IMR-90 (cell line): Measurements from ENCODE around the gene MYOF. TPM values are rescaled to one million over a fixed set of nuclear protein-coding genes. Genes with fewer than 3 reads are reported as not detected.

Source experiments
- ATAC-seq: fragments of 200-7000 bp; cut with Tn5 transposase; 2 replicates; pipeline ENCODE4 v1.9.1; 2020; ENCODE audit warnings: low read depth, mild to moderate bottlenecking, moderate library complexity
- BruUV-seq: library from RNA; stranded (reverse); fragments of 400-500 nt; replicated peaks from 2 replicates; lab custom pipeline; 2021; lab: Mats Ljungman, UMichigan
- CTCF ChIA-PET: fragments of 300-600 bp; formaldehyde crosslinking; extraction: SDS; loops from one replicate; lab custom pipeline; 2021; ENCODE audit warnings: antibody characterized with exemption; lab: Yijun Ruan, JAX
- POLR2A ChIA-PET: fragments of 300-600 bp; sonication (Branson Sonifier 250); formaldehyde crosslinking; loops from one replicate; lab custom pipeline; 2022; ENCODE audit warnings: antibody characterized with exemption; ENCODE audit not compliant: unreplicated experiment; lab: Charles Lee
- DNase-seq: peaks from one replicate; pipeline ENCODE4 v3.0.0; 2013
- H2AFZ ChIP-seq: replicated peaks from 2 replicates; pipeline ENCODE3; 2013; ENCODE audit warnings: low read length, mild to moderate bottlenecking; ENCODE audit not compliant: poor library complexity
- H2AK5ac ChIP-seq: 2 replicates; pipeline ENCODE4 v1.6.1; 2013; ENCODE audit warnings: low read depth, low read length, inconsistent platforms
- H2AK9ac ChIP-seq: replicated peaks from 2 replicates; pipeline ENCODE3; 2013; ENCODE audit warnings: mild to moderate bottlenecking, low read depth, low read length, moderate library complexity; ENCODE audit not compliant: poor library complexity
- H2BK120ac ChIP-seq: 2 replicates; pipeline ENCODE4 v1.6.1; 2013; ENCODE audit warnings: low read depth, low read length, inconsistent platforms
- H2BK15ac ChIP-seq: 3 replicates; pipeline ENCODE4 v1.6.1; 2013; ENCODE audit warnings: low read depth, low read length, inconsistent platforms
- H2BK20ac ChIP-seq: 2 replicates; pipeline ENCODE4 v1.6.1; 2013; ENCODE audit warnings: low read depth, mild to moderate bottlenecking, inconsistent platforms, low read length, moderate library complexity
- H2BK5ac ChIP-seq: 2 replicates; pipeline ENCODE4 v1.6.1; 2013; ENCODE audit warnings: mild to moderate bottlenecking, low read depth, low read length, inconsistent platforms; ENCODE audit not compliant: poor library complexity, severe bottlenecking
- H3K14ac ChIP-seq: replicated peaks from 2 replicates; pipeline ENCODE4 v1.6.1; 2013; ENCODE audit warnings: low read depth, low read length, inconsistent platforms
- H3K18ac ChIP-seq: 2 replicates; pipeline ENCODE4 v1.6.1; 2013; ENCODE audit warnings: low read depth, low read length, control low read depth
- H3K23ac ChIP-seq: 2 replicates; pipeline ENCODE4 v1.6.1; 2013; ENCODE audit warnings: low read depth, low read length, inconsistent platforms
- H3K27ac ChIP-seq: 2 replicates; pipeline ENCODE4 v1.5.1; 2013; ENCODE audit warnings: mild to moderate bottlenecking, control low read depth, low read length; ENCODE audit not compliant: insufficient read depth
- H3K27me3 ChIP-seq: 2 replicates; pipeline ENCODE4 v1.6.1; 2013; ENCODE audit warnings: low read length; ENCODE audit not compliant: control insufficient read depth, insufficient read depth
- H3K36me3 ChIP-seq: 2 replicates; pipeline ENCODE4 v1.6.1; 2013; ENCODE audit warnings: low read length, mixed read lengths; ENCODE audit not compliant: control insufficient read depth, insufficient read depth
- H3K4ac ChIP-seq: 2 replicates; pipeline ENCODE4 v1.6.1; 2013; ENCODE audit warnings: low read depth, low read length, inconsistent platforms
- H3K4me1 ChIP-seq: 2 replicates; pipeline ENCODE4 v1.6.1; 2013; ENCODE audit warnings: low read length, mixed read lengths; ENCODE audit not compliant: control insufficient read depth, insufficient read depth
- H3K4me2 ChIP-seq: 2 replicates; pipeline ENCODE4 v1.6.1; 2013; ENCODE audit warnings: low read depth, mild to moderate bottlenecking, control low read depth, low read length, moderate library complexity
- H3K4me3 ChIP-seq: 2 replicates; pipeline ENCODE4 v1.5.1; 2013; ENCODE audit warnings: low read depth, mild to moderate bottlenecking, control low read depth, low read length, moderate library complexity; ENCODE audit not compliant: insufficient read depth
- H3K56ac ChIP-seq: 2 replicates; pipeline ENCODE4 v1.6.1; 2013; ENCODE audit warnings: low read length, inconsistent platforms; ENCODE audit not compliant: insufficient read depth; ENCODE audit errors: extremely low read depth
- H3K79me1 ChIP-seq, 2 experiments: 2 replicates each; pipeline ENCODE4 v1.6.1; 2013; ENCODE audit warnings: low read length in 2 of 2, inconsistent platforms in 1 of 2, low read depth in 1 of 2
- H3K9ac ChIP-seq: 2 replicates; pipeline ENCODE4 v1.6.1; 2013; ENCODE audit warnings: low read depth, low read length, control low read depth
- H3K9me1 ChIP-seq: 2 replicates; pipeline ENCODE4 v1.6.1; 2013; ENCODE audit warnings: low read length, inconsistent platforms; ENCODE audit not compliant: insufficient read depth
- H3K9me3 ChIP-seq: 2 replicates; pipeline ENCODE4 v1.6.1; 2013; ENCODE audit warnings: low read length; ENCODE audit not compliant: control insufficient read depth, insufficient read depth
- H4K20me1 ChIP-seq: 2 replicates; pipeline ENCODE4 v1.6.1; 2013; ENCODE audit warnings: low read length, inconsistent platforms; ENCODE audit not compliant: insufficient read depth
- H4K5ac ChIP-seq: 2 replicates; pipeline ENCODE4 v1.6.1; 2013; ENCODE audit warnings: mild to moderate bottlenecking, low read depth, low read length, control low read depth
- H4K8ac ChIP-seq, 2 experiments: 2 replicates each; pipeline ENCODE4 v1.6.1; 2013; ENCODE audit warnings: low read depth in 2 of 2, low read length in 2 of 2, control low read depth in 1 of 2, inconsistent platforms in 1 of 2
- H4K91ac ChIP-seq: 2 replicates; pipeline ENCODE4 v1.6.1; 2013; ENCODE audit warnings: low read depth, low read length, inconsistent platforms; ENCODE audit not compliant: insufficient read depth
- BHLHE40 ChIP-seq: fragments of 150-350 bp; IDR thresholded peaks from 2 replicates; pipeline ENCODE4 v1.6.1; 2016; ENCODE audit warnings: mild to moderate bottlenecking, low read depth, low read length
- CEBPB ChIP-seq: IDR thresholded peaks from 2 replicates; pipeline ENCODE4 v1.6.1; 2012; ENCODE audit warnings: low read depth, low read length, improper control_type of control experiment
- CHD1 ChIP-seq: IDR thresholded peaks from 2 replicates; pipeline ENCODE4 v1.6.1; 2012; ENCODE audit warnings: low read depth, low read length, improper control_type of control experiment
- ELK1 ChIP-seq: fragments of 150-350 bp; IDR thresholded peaks from 2 replicates; pipeline ENCODE4 v1.6.1; 2016; ENCODE audit warnings: low read depth, mild to moderate bottlenecking, low read length, moderate library complexity, borderline replicate concordance
- FOS ChIP-seq: fragments of 150-350 bp; IDR thresholded peaks from 2 replicates; pipeline ENCODE4 v1.6.1; 2016; ENCODE audit warnings: low read depth, low read length
- MAFK ChIP-seq: IDR thresholded peaks from 2 replicates; pipeline ENCODE4 v1.6.1; 2012; ENCODE audit warnings: low read depth, low read length, improper control_type of control experiment
- MAZ ChIP-seq: IDR thresholded peaks from 2 replicates; pipeline ENCODE4 v1.6.1; 2012; ENCODE audit warnings: low read depth, mild to moderate bottlenecking, low read length, improper control_type of control experiment, moderate library complexity, borderline replicate concordance
- MXI1 ChIP-seq: IDR thresholded peaks from 2 replicates; pipeline ENCODE4 v1.6.1; 2012; ENCODE audit warnings: low read depth, mild to moderate bottlenecking, low read length, moderate library complexity, borderline replicate concordance
- NFE2L2 ChIP-seq: fragments of 150-350 bp; IDR thresholded peaks from 2 replicates; pipeline ENCODE4 v1.6.1; 2016; ENCODE audit warnings: low read depth, mild to moderate bottlenecking, low read length
- POLR2A ChIP-seq: IDR thresholded peaks from 2 replicates; pipeline ENCODE4 v1.6.1; 2012; ENCODE audit warnings: mild to moderate bottlenecking, low read depth, low read length
- RAD21 ChIP-seq: IDR thresholded peaks from 2 replicates; pipeline ENCODE4 v1.6.1; 2012; ENCODE audit warnings: low read length, improper control_type of control experiment
- RCOR1 ChIP-seq: IDR thresholded peaks from 2 replicates; pipeline ENCODE4 v1.6.1; 2012; ENCODE audit warnings: mild to moderate bottlenecking, low read length, improper control_type of control experiment; ENCODE audit not compliant: insufficient replicate concordance
- RFX5 ChIP-seq: IDR thresholded peaks from 2 replicates; pipeline ENCODE4 v1.8.0; 2012; ENCODE audit warnings: low read depth, mild to moderate bottlenecking, low read length, moderate library complexity
- SMC3 ChIP-seq: fragments of 150-350 bp; IDR thresholded peaks from 2 replicates; pipeline ENCODE4 v1.6.1; 2016; ENCODE audit warnings: low read depth, mild to moderate bottlenecking, antibody characterized with exemption, low read length, moderate library complexity
- USF2 ChIP-seq: fragments of 150-350 bp; IDR thresholded peaks from 2 replicates; pipeline ENCODE4 v1.6.1; 2017; ENCODE audit warnings: mild to moderate bottlenecking, antibody characterized with exemption, low read length, low read depth
- WGBS, 2 experiments: methylation state at CpG; one replicate each; pipeline versions ENCODE4 v1.1.5 to v1.1.7; 2013; ENCODE audit warnings: missing lambda C conversion rate in 2 of 2; ENCODE audit not compliant: insufficient read length in 1 of 2; ENCODE audit errors: extremely low coverage in 2 of 2; 5-methylcytosine and 5-hydroxymethylcytosine counted together
- dilution Hi-C: fragments of 300-500 bp; cut with HindIII; formaldehyde crosslinking; loops from one replicate; pipeline ENCODE4 v1.14.3; 2018; ENCODE audit warnings: low sequenced_read_pairs; ENCODE audit not compliant: unreplicated experiment
- in situ Hi-C: fragments of 300-500 bp; cut with MboI; formaldehyde crosslinking; loops from 3 replicates; pipeline ENCODE4 v1.14.3; 2019; ENCODE audit warnings: low sequenced_read_pairs, inconsistent platforms, mixed read lengths
- intact Hi-C: fragments of 100-400 bp; cut with micrococcal nuclease; formaldehyde crosslinking; loops from 2 replicates; pipeline ENCODE4 v1.10.0; 2022
- polyA plus RNA-seq, 3 experiments: library from polyadenylated mRNA; depleted of rRNA; stranded (reverse); fragments of >200 nt; gene quantifications; 2 replicates each; pipeline ENCODE4 v1.2.3, GENCODE V29; 2012; ENCODE audit warnings: low replicate concordance in 1 of 3
- total RNA-seq: library from RNA; depleted of rRNA; stranded (reverse); fragments of >200 nt; gene quantifications from 2 replicates; pipeline ENCODE4 v1.2.3, GENCODE V29; 2012

MYOF gene
- total and polyA plus RNA-seq, 2 of the 4 experiments (the other 2 are of a cell fraction) = 221 to 281 TPM

- Histone ChIP-seq H3K9ac (no peak overlapping the region), H3K14ac (peak overlapping the region; percentile 6; the same call in 1 of the 2 replicates), H3K4me1 (peaks cover 10% of the 10 kb centered on the region), H3K9me3 (no peaks in the 10 kb centered on the region), H3K18ac (no peak overlapping the region), H2BK20ac (no peak overlapping the region), H3K9me1 (peaks cover 28% of the 10 kb centered on the region), H3K27ac (no peak overlapping the region; the same call in 1 of the 2 replicates), H2BK5ac (no peak overlapping the region), H3K79me1 (peaks cover 54 to 93% of the 10 kb centered on the region in 2 experiments), H3K4ac (no peak overlapping the region), H2AK5ac (peak overlapping the region; percentile 8; the same call in 1 of the 2 replicates), H2BK120ac (no peak overlapping the region; the same call in 1 of the 2 replicates), H3K56ac (no peak overlapping the region), H4K5ac (no peak overlapping the region), H2AFZ (no peak overlapping the region), H3K36me3 (peaks cover 44% of the 10 kb centered on the region), H4K20me1 (no peaks in the 10 kb centered on the region; the same call in 1 of the 2 replicates), H3K4me3 (no peak overlapping the region), H2BK15ac (no peak overlapping the region), H3K27me3 (no peaks in the 10 kb centered on the region), H3K4me2 (no peak overlapping the region), H2AK9ac (no peak overlapping the region), H3K23ac (0 out of 2 replicates have a peak overlapping the region, but pooled peaks have one; percentile 32), H4K91ac (peak overlapping the region; percentile 17; the same call in 1 of the 2 replicates), H4K8ac (peak overlapping the region in 1 of 2 experiments; percentile 3; a peak in 1 of 4 replicates)
- ATAC-seq = no peak
- ChIA-PET POLR2A (no interaction called here), CTCF (interaction anchor here (0.9 kb wide), 1 partner anchor 20 kb away, joined by 3 read pairs; no protein-coding TSS in a partner anchor)
- DNase-seq = no peak
- 69% methylated on average over 2 of the region's 6 CpGs; no CpG with 5 or more reads in 1 of the 2 experiments for WGBS, 2 experiments
- BruUV-seq = no TSS peak
- intact Hi-C loops (no loop called here), dilution Hi-C loops (no loop called here), in situ Hi-C loops (no loop called here)
- TF ChIP-seq CEBPB (no peak), NFE2L2 (no peak), RFX5 (no peak), ELK1 (no peak), USF2 (no peak), RCOR1 (no peak), FOS (no peak), MAFK (no peak), SMC3 (no peak), MXI1 (no peak), CHD1 (no peak), BHLHE40 (no peak), MAZ (no peak), RAD21 (no peak), POLR2A (no peak)
Measured at GRCh38 chr10:93420944-93421825, 60.9 kb downstream of the MYOF start.
